ENCODE measurements around the gene EFL1. TPM values are rescaled to one million over a fixed set of nuclear protein-coding genes. Genes with fewer than 3 reads are reported as not detected.

The EFL1 gene
- total RNA-seq, 1 experiment from 2014 or later: 21.4 TPM

- DNase-seq: no peak
- H3K27me3 ChIP-seq (ENCODE audit: control insufficient read depth, insufficient read depth, low read length): no peaks in the 10 kb centered on the region
- no peaks in the 10 kb centered on the region for H3K36me3 ChIP-seq (replicated peaks; ENCODE audit: control insufficient read depth, insufficient read depth, low read length)
- H3K4me3 ChIP-seq (ENCODE audit: insufficient read depth, low read depth, low read length): no peak overlapping the region
Measured at GRCh38 chr15:82174471-82175235, 87.9 kb downstream of the EFL1 start.

DNA sequence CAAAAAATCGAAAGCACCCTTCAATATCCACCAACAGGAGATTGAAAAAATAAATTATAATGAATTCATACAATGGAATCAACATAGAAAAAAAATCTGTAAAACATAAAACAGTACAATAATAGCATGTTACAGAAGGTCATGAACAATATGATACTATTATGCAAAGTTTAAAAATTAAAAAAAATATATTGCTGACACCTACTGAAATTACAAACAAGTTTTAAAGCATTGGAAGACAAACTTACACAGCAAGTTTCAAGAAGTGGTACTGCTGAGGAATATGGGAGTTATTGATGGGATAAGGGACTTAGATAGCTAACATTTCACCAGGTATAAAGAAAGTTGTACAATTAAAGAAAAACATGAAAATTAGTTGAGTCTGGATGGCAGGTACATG lies 89.4 kb downstream of the EFL1 start:
- H3K27me3 ChIP-seq (ENCODE audit: control insufficient read depth, insufficient read depth, low read length): no peaks in the 10 kb centered on the region
- H3K36me3 ChIP-seq (replicated peaks; ENCODE audit: control insufficient read depth, insufficient read depth, low read length): no peaks in the 10 kb centered on the region
- no peak overlapping the region for H3K4me3 ChIP-seq (ENCODE audit: insufficient read depth, low read depth, low read length)
- DNase-seq: no peak

GRCh38 chr15:82172506-82172905 lies 90.0 kb downstream of the EFL1 start:
- no peak for DNase-seq
- Histone ChIP-seq H3K36me3 (replicated peaks; ENCODE audit: control insufficient read depth, insufficient read depth, low read length) (no peaks in the 10 kb centered on the region), H3K4me3 (ENCODE audit: insufficient read depth, low read depth, low read length) (no peak overlapping the region)

GRCh38 chr15:82168757-82169156 lies 93.8 kb downstream of the EFL1 start:
- no peaks in the 10 kb centered on the region for H3K36me3 ChIP-seq (replicated peaks; ENCODE audit: control insufficient read depth, insufficient read depth, low read length)
- H3K4me3 ChIP-seq (ENCODE audit: insufficient read depth, low read depth, low read length): no peak overlapping the region
- no peak for DNase-seq
- no peaks in the 10 kb centered on the region for H3K27me3 ChIP-seq (ENCODE audit: control insufficient read depth, insufficient read depth, low read length)

More at GRCh38 chr15:82172506-82172905, 90.0 kb downstream of the EFL1 start:
- no peaks in the 10 kb centered on the region for H3K27me3 ChIP-seq (ENCODE audit: control insufficient read depth, insufficient read depth, low read length)

DNA sequence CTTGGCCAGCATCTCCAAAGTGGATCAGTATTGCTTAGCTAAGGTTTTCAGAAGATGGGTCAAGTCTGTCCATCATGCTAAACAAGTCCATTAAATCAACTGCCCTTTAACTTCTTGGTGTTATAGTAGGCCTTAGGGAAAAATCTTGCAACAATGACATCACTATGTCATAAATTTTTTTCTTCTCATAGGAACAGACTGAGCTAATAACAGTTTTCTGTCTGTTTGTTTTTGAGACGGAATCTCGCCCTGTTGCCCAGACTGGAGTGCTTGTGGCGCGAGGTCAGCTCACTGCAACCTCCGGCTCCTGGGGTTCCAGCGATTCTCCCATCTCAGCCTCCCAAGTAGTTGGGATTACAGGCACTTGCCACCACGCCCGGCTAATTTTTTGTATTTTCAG lies 94.2 kb downstream of the EFL1 start:
- DNase-seq: no peak
- Histone ChIP-seq H3K4me3 (ENCODE audit: insufficient read depth, low read depth, low read length) (no peak overlapping the region), H3K27me3 (ENCODE audit: control insufficient read depth, insufficient read depth, low read length) (no peaks in the 10 kb centered on the region), H3K36me3 (replicated peaks; ENCODE audit: control insufficient read depth, insufficient read depth, low read length) (no peaks in the 10 kb centered on the region)

DNA sequence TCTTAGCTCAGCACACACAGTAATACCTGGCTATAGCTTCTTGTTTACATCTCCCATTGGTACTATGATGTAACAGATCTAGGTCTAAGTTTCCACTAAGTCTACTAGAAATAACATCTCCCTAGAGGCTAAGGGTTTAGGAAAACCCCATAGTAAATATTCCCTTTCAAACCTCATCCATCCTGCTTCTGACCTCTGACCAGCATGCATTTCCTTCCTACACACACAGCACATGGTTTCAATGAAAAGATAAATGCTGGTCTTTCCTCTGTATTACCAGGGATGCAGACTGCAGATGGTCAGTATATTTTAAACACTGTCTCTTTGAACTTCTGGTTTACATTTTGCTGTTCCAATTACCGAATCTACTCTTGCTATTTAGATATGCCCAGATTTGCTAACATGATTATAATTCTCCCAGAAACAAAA lies 96.6 kb downstream of the EFL1 start:
- H3K36me3 ChIP-seq (replicated peaks; ENCODE audit: control insufficient read depth, insufficient read depth, low read length): no peaks in the 10 kb centered on the region
- H3K27me3 ChIP-seq (ENCODE audit: control insufficient read depth, insufficient read depth, low read length): no peaks in the 10 kb centered on the region
- no peak for DNase-seq
- H3K4me3 ChIP-seq (ENCODE audit: insufficient read depth, low read depth, low read length): no peak overlapping the region

DNA sequence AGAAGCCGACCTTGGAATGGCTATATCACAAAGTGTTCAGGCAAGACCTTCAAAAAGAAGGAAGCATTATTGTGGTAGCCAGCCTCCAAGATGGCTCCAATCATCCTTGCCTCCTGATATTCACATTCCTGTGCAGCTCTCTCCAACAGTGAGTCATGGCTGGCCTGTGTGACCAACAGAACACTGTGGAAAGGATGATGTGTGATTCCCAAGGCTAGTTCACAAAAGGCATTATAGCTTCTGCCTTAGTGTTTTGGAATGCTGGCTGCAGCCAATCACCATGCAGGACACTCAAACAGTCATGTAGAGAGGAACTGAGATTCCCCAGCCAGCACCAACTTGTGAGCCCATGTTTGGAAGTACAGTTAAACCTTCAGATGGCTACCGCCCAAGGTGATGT lies 102.6 kb downstream of the EFL1 start:
- Histone ChIP-seq H3K27me3 (ENCODE audit: control insufficient read depth, insufficient read depth, low read length) (no peaks in the 10 kb centered on the region), H3K4me3 (ENCODE audit: insufficient read depth, low read depth, low read length) (no peak overlapping the region), H3K36me3 (replicated peaks; ENCODE audit: control insufficient read depth, insufficient read depth, low read length) (no peaks in the 10 kb centered on the region)
- DNase-seq: no peak

DNA sequence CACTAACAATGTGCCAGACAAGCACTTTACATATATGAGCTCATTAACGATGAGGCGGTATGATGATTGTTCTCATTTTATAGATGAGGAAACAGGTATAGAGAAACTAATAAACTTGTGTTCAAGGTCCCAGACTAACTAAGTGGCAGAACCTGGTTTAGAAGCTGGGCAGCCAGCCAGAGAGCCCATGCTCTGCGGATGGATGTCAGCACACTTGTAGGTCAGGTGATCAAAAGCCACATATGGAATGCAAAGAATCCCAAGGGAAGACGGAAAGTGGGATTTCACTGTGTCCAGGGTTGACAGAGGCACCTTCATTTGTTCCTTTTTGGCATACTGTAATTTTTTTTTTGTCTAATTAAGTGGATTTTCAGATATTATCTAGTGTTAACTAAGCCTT lies 103.7 kb downstream of the EFL1 start:
- Histone ChIP-seq H3K4me3 (ENCODE audit: insufficient read depth, low read depth, low read length) (no peak overlapping the region), H3K36me3 (replicated peaks; ENCODE audit: control insufficient read depth, insufficient read depth, low read length) (no peaks in the 10 kb centered on the region), H3K27me3 (ENCODE audit: control insufficient read depth, insufficient read depth, low read length) (no peaks in the 10 kb centered on the region)
- DNase-seq: no peak

- Histone ChIP-seq H3K36me3 (replicated peaks; ENCODE audit: control insufficient read depth, insufficient read depth, low read length) (no peaks in the 10 kb centered on the region; the same call in 1 of the 2 replicates), H3K27me3 (ENCODE audit: control insufficient read depth, insufficient read depth, low read length) (no peaks in the 10 kb centered on the region), H3K4me3 (ENCODE audit: insufficient read depth, low read depth, low read length) (no peak overlapping the region)
- no peak for DNase-seq
Measured at GRCh38 chr15:82150645-82151044, 111.9 kb downstream of the EFL1 start.

DNA sequence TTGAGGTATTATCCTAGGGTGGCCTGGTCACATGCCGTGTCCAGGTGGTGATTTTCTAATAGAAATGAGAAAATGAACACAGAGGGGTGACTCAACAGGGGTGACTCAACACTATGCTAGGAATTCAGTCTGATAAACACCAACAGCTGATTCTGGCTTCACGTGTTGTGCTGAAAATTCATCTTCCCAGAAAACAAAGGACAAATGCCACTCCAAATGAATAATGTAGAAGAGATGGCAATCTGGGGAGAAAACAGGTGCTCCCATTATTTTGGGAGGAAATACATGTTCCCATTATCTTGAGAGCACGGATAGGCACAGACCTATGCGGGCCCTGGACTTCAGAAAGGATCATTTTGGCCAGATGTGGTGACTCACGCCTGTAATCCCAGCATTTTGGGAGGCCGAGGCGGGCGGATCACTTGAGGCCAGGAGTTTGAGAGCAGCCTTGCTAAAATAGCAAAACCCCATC lies 115.5 kb downstream of the EFL1 start:
- DNase-seq: no peak
- no peaks in the 10 kb centered on the region; the same call in 1 of the 2 replicates for H3K36me3 ChIP-seq (replicated peaks; ENCODE audit: control insufficient read depth, insufficient read depth, low read length)
- no peaks in the 10 kb centered on the region for H3K27me3 ChIP-seq (ENCODE audit: control insufficient read depth, insufficient read depth, low read length)
- H3K4me3 ChIP-seq (ENCODE audit: insufficient read depth, low read depth, low read length): no peak overlapping the region

GRCh38 chr15:82146576-82146975 lies 116.0 kb downstream of the EFL1 start:
- no peaks in the 10 kb centered on the region for H3K27me3 ChIP-seq (ENCODE audit: control insufficient read depth, insufficient read depth, low read length)
- DNase-seq: no peak
- H3K4me3 ChIP-seq (ENCODE audit: insufficient read depth, low read depth, low read length): no peak overlapping the region
- H3K36me3 ChIP-seq (replicated peaks; ENCODE audit: control insufficient read depth, insufficient read depth, low read length): no peaks in the 10 kb centered on the region; the same call in 1 of the 2 replicates

- H3K36me3 ChIP-seq (replicated peaks; ENCODE audit: control insufficient read depth, insufficient read depth, low read length): no peaks in the 10 kb centered on the region; the same call in 1 of the 2 replicates
- H3K27me3 ChIP-seq (ENCODE audit: control insufficient read depth, insufficient read depth, low read length): no peaks in the 10 kb centered on the region
- no peak for DNase-seq
- H3K4me3 ChIP-seq (ENCODE audit: insufficient read depth, low read depth, low read length): no peak overlapping the region
Measured at GRCh38 chr15:82143390-82144385, 118.8 kb downstream of the EFL1 start.

DNA sequence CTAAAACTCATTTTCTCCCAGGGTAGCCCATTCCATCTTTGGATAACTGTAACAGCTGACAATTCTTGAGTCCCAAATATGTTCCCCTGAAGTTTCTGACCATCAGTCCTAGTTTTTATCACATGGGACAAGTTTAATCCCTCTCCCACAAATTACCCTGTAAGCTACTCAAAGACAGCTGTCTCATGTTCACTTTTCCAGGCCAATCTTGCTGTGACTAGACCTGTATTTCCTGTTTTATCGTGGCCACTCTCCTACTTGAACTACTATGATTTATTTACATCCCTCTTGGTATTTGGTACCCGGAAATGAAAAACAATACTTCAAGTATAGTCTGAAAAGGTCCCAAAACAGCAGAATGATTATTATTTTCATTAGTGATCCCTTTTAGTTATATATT lies 121.6 kb downstream of the EFL1 start:
- no peaks in the 10 kb centered on the region for H3K27me3 ChIP-seq (ENCODE audit: control insufficient read depth, insufficient read depth, low read length)
- H3K4me3 ChIP-seq (ENCODE audit: insufficient read depth, low read depth, low read length): no peak overlapping the region
- H3K36me3 ChIP-seq (replicated peaks; ENCODE audit: control insufficient read depth, insufficient read depth, low read length): peaks cover 2% of the 10 kb centered on the region
- DNase-seq: no peak

- Histone ChIP-seq H3K27me3 (ENCODE audit: control insufficient read depth, insufficient read depth, low read length) (no peaks in the 10 kb centered on the region), H3K36me3 (replicated peaks; ENCODE audit: control insufficient read depth, insufficient read depth, low read length) (peaks cover 2% of the 10 kb centered on the region), H3K4me3 (ENCODE audit: insufficient read depth, low read depth, low read length) (no peak overlapping the region)
- DNase-seq: peak; percentile 31
Measured at GRCh38 chr15:82139823-82140268, 122.7 kb downstream of the EFL1 start.

All from H7 (cell line).